Measurements from ENCODE around the gene GPSM1. TPM values are rescaled to one million over a fixed set of nuclear protein-coding genes. Genes with fewer than 3 reads are reported as not detected.

Gene GPSM1
- total RNA-seq, 1 donor from 2014 or later = 1.9 TPM

- DNase-seq (no peak), ATAC-seq (ENCODE audit: low read depth) (no peak)
- Mint-ChIP-seq H3K36me3 (ENCODE audit: low read depth) (no peaks in the 10 kb centered on the region), H3K9me3 (no peaks in the 10 kb centered on the region), H3K4me1 (peaks cover 2% of the 10 kb centered on the region), H3K27ac (no peak overlapping the region), H3K4me3 (no peak overlapping the region), H3K27me3 (peaks cover 3% of the 10 kb centered on the region)
- TF ChIP-seq, protein P1, sequence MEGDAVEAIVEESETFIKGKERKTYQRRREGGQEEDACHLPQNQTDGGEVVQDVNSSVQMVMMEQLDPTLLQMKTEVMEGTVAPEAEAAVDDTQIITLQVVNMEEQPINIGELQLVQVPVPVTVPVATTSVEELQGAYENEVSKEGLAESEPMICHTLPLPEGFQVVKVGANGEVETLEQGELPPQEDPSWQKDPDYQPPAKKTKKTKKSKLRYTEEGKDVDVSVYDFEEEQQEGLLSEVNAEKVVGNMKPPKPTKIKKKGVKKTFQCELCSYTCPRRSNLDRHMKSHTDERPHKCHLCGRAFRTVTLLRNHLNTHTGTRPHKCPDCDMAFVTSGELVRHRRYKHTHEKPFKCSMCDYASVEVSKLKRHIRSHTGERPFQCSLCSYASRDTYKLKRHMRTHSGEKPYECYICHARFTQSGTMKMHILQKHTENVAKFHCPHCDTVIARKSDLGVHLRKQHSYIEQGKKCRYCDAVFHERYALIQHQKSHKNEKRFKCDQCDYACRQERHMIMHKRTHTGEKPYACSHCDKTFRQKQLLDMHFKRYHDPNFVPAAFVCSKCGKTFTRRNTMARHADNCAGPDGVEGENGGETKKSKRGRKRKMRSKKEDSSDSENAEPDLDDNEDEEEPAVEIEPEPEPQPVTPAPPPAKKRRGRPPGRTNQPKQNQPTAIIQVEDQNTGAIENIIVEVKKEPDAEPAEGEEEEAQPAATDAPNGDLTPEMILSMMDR (IDR thresholded peaks at IDR 0.05) = no peak
- intact Hi-C loops (cut with micrococcal nuclease) = no loop called here
- ChIA-PET POLR2A (no interaction called here), CTCF (no interaction called here)
Observed at GRCh38 chr9:136305804-136306203, 21.5 kb upstream of the GPSM1 start.

DNA sequence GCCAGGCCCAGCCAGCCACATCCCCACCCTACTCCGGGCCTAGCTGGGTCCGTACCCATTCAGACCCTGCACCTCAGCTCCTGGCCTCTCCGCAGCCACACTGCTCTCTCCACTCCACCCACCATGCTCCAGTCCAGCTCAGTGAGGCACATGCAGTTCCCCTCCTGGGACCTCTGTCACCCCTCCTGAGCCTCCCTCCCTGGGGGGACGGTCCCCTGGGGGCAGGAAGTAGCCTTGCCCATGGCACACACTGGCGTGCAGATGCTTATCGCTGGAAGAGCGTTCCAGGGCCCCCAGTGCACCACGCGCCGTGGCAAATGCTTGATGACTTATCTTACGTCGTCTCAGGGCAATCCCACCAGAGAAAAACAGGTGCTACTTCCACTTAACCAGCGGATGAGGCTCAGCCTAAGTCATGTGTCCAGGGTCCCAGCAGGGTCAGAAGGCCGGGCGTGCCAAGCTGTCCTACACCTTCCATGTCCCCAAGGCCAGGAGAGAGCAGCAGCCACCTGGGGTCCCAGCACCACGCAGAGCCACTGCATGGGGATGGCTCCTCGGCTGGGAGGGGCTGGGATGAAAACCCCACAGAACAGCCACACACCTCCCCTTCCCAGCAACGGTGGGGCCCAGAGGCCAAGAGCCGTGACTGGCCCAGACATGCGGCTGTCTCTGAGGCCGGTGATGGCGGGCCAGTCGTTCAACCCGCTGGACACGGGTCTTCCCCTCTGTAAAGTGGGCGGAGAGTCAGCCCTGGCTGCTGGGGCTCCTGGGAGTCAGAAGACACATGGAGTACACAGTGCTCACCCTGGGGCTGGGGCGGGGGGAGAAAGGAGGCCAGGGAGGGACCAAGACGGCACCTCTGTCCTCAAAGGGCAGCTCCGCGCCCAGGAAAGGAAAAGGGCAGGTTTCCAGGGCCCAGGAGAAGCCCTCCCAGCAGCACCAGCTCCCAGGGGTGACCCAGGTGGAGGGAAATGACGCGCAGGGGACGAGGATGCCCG is 20.8 kb upstream of the GPSM1 start:
- POLR2A ChIA-PET = no interaction called here
- Mint-ChIP-seq H3K27ac (peak overlapping the region; percentile 31), H3K36me3 (ENCODE audit: low read depth) (no peaks in the 10 kb centered on the region), H3K4me1 (peaks cover 7% of the 10 kb centered on the region), H3K27me3 (peaks cover 3% of the 10 kb centered on the region), H3K4me3 (peak overlapping the region; percentile 42), H3K9me3 (no peaks in the 10 kb centered on the region)
- TF ChIP-seq, protein P1 (IDR thresholded peaks at IDR 0.05) = no peak
- intact Hi-C loops (cut with micrococcal nuclease) = no loop called here
- DNase-seq (no peak), ATAC-seq (ENCODE audit: low read depth) (peak; percentile 12)
- CTCF ChIA-PET = no interaction called here

DNA sequence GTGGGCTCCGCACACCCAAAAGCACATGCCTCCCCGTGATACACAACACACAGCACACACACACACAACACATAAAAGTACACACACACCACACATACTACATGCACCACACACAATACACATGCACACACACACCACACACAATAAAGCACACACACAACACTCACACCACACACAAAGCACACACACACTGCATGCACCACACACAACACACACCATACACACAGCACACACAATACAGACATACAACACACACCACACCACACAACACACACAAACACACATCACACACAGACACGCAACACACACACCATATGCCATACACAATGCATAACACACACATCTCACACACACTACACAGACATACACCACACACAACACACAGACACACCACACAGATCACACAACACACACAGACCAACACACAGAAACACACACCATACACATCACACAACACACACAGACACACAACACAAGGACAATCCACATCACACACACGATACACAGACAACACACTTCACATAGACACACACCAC is 20.1 kb upstream of the GPSM1 start:
- Mint-ChIP-seq H3K36me3 (ENCODE audit: low read depth) (no peaks in the 10 kb centered on the region), H3K4me3 (no peak overlapping the region), H3K9me3 (no peaks in the 10 kb centered on the region), H3K27ac (no peak overlapping the region), H3K27me3 (peaks cover 3% of the 10 kb centered on the region), H3K4me1 (peaks cover 7% of the 10 kb centered on the region)
- ChIA-PET POLR2A (no interaction called here), CTCF (no interaction called here)
- DNase-seq (no peak), ATAC-seq (ENCODE audit: low read depth) (no peak)
- intact Hi-C loops (cut with micrococcal nuclease) = no loop called here
- TF ChIP-seq, protein P1 (IDR thresholded peaks at IDR 0.05) = no peak

GRCh38 chr9:136308006-136308701 is 19.2 kb upstream of the GPSM1 start:
- Mint-ChIP-seq H3K36me3 (ENCODE audit: low read depth) (no peaks in the 10 kb centered on the region), H3K4me3 (no peak overlapping the region), H3K27me3 (peaks cover 3% of the 10 kb centered on the region), H3K9me3 (no peaks in the 10 kb centered on the region), H3K27ac (no peak overlapping the region), H3K4me1 (peaks cover 7% of the 10 kb centered on the region)
- TF ChIP-seq, protein P1 (IDR thresholded peaks at IDR 0.05) = no peak
- intact Hi-C loops (cut with micrococcal nuclease) = no loop called here
- no peak for DNase-seq
- ATAC-seq (ENCODE audit: low read depth) = no peak
- ChIA-PET CTCF (no interaction called here), POLR2A (interaction anchor here (1.6 kb wide), 1 partner anchor 55 kb away, joined by 9 read pairs; the partner anchor contains the start of gene DNLZ)

- H3K27me3 Mint-ChIP-seq = peaks cover 3% of the 10 kb centered on the region
Observed at GRCh38 chr9:136308702-136309053, 18.7 kb upstream of the GPSM1 start.

More at GRCh38 chr9:136308702-136309053, 18.7 kb upstream of the GPSM1 start:
- no peak overlapping the region for H3K27ac Mint-ChIP-seq
- no peaks in the 10 kb centered on the region for H3K36me3 Mint-ChIP-seq (ENCODE audit: low read depth)
- ChIA-PET CTCF (no interaction called here), POLR2A (interaction anchor here (0.6 to 1.6 kb wide), 3 partner anchors 55 to 842 kb away, joined by 3 to 9 read pairs (median 4); partner anchors contain the start of gene DNLZ)
- TF ChIP-seq, protein P1 (IDR thresholded peaks at IDR 0.05) = no peak
- H3K4me1 Mint-ChIP-seq = peaks cover 7% of the 10 kb centered on the region
- H3K9me3 Mint-ChIP-seq = no peaks in the 10 kb centered on the region
- H3K4me3 Mint-ChIP-seq = no peak overlapping the region
- intact Hi-C loops (cut with micrococcal nuclease) = no loop called here
- no peak for ATAC-seq (ENCODE audit: low read depth)
- no peak for DNase-seq
